Activated T-helper 9 cell treated with anti-CD3 and anti-CD28 coated beads, Interleukin-2, amount 50 U/mL, for 16 hours (primary cell): ENCODE measurements around the gene ELK4.

Experiments used
- DNase-seq: peaks from one replicate; pipeline ENCODE4 v3.0.0-alpha.2; 2020; ENCODE audit warnings: low read depth

The ELK4 gene

GRCh38 chr1:205630241-205630640 is 1.6 kb downstream of the ELK4 start:
- no peak for DNase-seq

GRCh38 chr1:205629751-205630150 is 2.1 kb downstream of the ELK4 start:
- DNase-seq = no peak

GRCh38 chr1:205627956-205628355 is 3.9 kb downstream of the ELK4 start:
- DNase-seq = no peak

- DNase-seq = no peak
Measured at GRCh38 chr1:205626216-205626615, 5.6 kb downstream of the ELK4 start.

- DNase-seq = no peak
Measured at GRCh38 chr1:205623646-205624045, 8.2 kb downstream of the ELK4 start.

GRCh38 chr1:205620269-205620668 is 11.5 kb downstream of the ELK4 start:
- no peak for DNase-seq

GRCh38 chr1:205619376-205619775 is 12.4 kb downstream of the ELK4 start:
- DNase-seq = no peak

GRCh38 chr1:205616563-205617293 is 15.1 kb downstream of the ELK4 start:
- DNase-seq = no peak

- DNase-seq = no peak
Measured at GRCh38 chr1:205615789-205616188, 16.0 kb downstream of the ELK4 start.

- no peak for DNase-seq
Measured at GRCh38 chr1:205613854-205614412, 17.9 kb downstream of the ELK4 start.

- DNase-seq = no peak
Measured at GRCh38 chr1:205612556-205612955, 19.3 kb downstream of the ELK4 start.

GRCh38 chr1:205612104-205612503 is 19.7 kb downstream of the ELK4 start:
- no peak for DNase-seq

GRCh38 chr1:205610901-205611466 is 20.8 kb downstream of the ELK4 start:
- DNase-seq = no peak

GRCh38 chr1:205610036-205610435 is 21.8 kb downstream of the ELK4 start:
- DNase-seq = no peak

- no peak for DNase-seq
Measured at GRCh38 chr1:205604825-205605505, 26.8 kb downstream of the ELK4 start.

GRCh38 chr1:205604059-205604458 is 27.8 kb downstream of the ELK4 start:
- no peak for DNase-seq

GRCh38 chr1:205601205-205601604 is 30.6 kb downstream of the ELK4 start:
- no peak for DNase-seq

GRCh38 chr1:205600085-205600484 is 31.7 kb downstream of the ELK4 start:
- no peak for DNase-seq

GRCh38 chr1:205599669-205600042 is 32.2 kb downstream of the ELK4 start:
- no peak for DNase-seq

- no peak for DNase-seq
Measured at GRCh38 chr1:205598841-205599668, 32.8 kb downstream of the ELK4 start.

GRCh38 chr1:205597691-205598314 is 34.0 kb downstream of the ELK4 start:
- no peak for DNase-seq

GRCh38 chr1:205596876-205597275 is 34.9 kb downstream of the ELK4 start:
- no peak for DNase-seq
